KOPT-K1 (cell line): ENCODE results near the gene ZC3H12C.

Experiments
- H3K27ac ChIP-seq: fragments of 200-600 bp; sonication (generic); 2 replicates; pipeline ENCODE4 v1.5.1; 2016; ENCODE audit warnings: antibody characterized with exemption, mild to moderate bottlenecking, low read depth, low read length; ENCODE audit not compliant: poor library complexity, severe bottlenecking
- H3K36me3 ChIP-seq: fragments of 200-600 bp; sonication (generic); 2 replicates; pipeline ENCODE4 v1.5.1; 2017; ENCODE audit warnings: antibody characterized with exemption, mild to moderate bottlenecking, low read length, moderate library complexity; ENCODE audit not compliant: insufficient read depth
- H3K9me3 ChIP-seq: fragments of 200-600 bp; sonication (generic); 2 replicates; pipeline ENCODE4 v1.5.1; 2017; ENCODE audit warnings: antibody characterized with exemption, low read length, mild to moderate bottlenecking; ENCODE audit not compliant: insufficient read depth, poor library complexity, severe bottlenecking

The ZC3H12C gene

GRCh38 chr11:110106713-110107274, 13.6 kb downstream of the ZC3H12C start:
- H3K9me3 ChIP-seq, result no peaks in the 10 kb centered on the region
- no peaks in the 10 kb centered on the region for H3K36me3 ChIP-seq
- no peak overlapping the region for H3K27ac ChIP-seq

GRCh38 chr11:110110854-110111253, 17.7 kb downstream of the ZC3H12C start:
- Histone ChIP-seq H3K27ac (no peak overlapping the region), H3K9me3 (no peaks in the 10 kb centered on the region), H3K36me3 (no peaks in the 10 kb centered on the region)

- Histone ChIP-seq H3K27ac (no peak overlapping the region), H3K36me3 (no peaks in the 10 kb centered on the region), H3K9me3 (no peaks in the 10 kb centered on the region)
Observed at GRCh38 chr11:110112457-110112856, 19.3 kb downstream of the ZC3H12C start.

GRCh38 chr11:110113505-110113904, 20.3 kb downstream of the ZC3H12C start:
- H3K9me3 ChIP-seq, result no peaks in the 10 kb centered on the region
- H3K27ac ChIP-seq, result no peak overlapping the region
- H3K36me3 ChIP-seq, result no peaks in the 10 kb centered on the region

- no peaks in the 10 kb centered on the region for H3K36me3 ChIP-seq
- H3K27ac ChIP-seq, result no peak overlapping the region
- no peaks in the 10 kb centered on the region for H3K9me3 ChIP-seq
Observed at GRCh38 chr11:110113973-110114372, 20.8 kb downstream of the ZC3H12C start.

- no peak overlapping the region for H3K27ac ChIP-seq
- H3K36me3 ChIP-seq, result no peaks in the 10 kb centered on the region
- no peaks in the 10 kb centered on the region for H3K9me3 ChIP-seq
Observed at GRCh38 chr11:110119317-110119716, 26.1 kb downstream of the ZC3H12C start.

GRCh38 chr11:110121204-110121603, 28.0 kb downstream of the ZC3H12C start:
- no peaks in the 10 kb centered on the region for H3K9me3 ChIP-seq
- H3K36me3 ChIP-seq, result no peaks in the 10 kb centered on the region
- no peak overlapping the region for H3K27ac ChIP-seq

GRCh38 chr11:110123003-110123402, 29.8 kb downstream of the ZC3H12C start:
- Histone ChIP-seq H3K27ac (no peak overlapping the region), H3K36me3 (no peaks in the 10 kb centered on the region), H3K9me3 (no peaks in the 10 kb centered on the region)

- Histone ChIP-seq H3K9me3 (no peaks in the 10 kb centered on the region), H3K27ac (no peak overlapping the region), H3K36me3 (no peaks in the 10 kb centered on the region)
Observed at GRCh38 chr11:110124605-110125004, 31.4 kb downstream of the ZC3H12C start.

- H3K36me3 ChIP-seq, result no peaks in the 10 kb centered on the region
- no peaks in the 10 kb centered on the region for H3K9me3 ChIP-seq
- H3K27ac ChIP-seq, result no peak overlapping the region
Observed at GRCh38 chr11:110125632-110126031, 32.4 kb downstream of the ZC3H12C start.

- no peak overlapping the region for H3K27ac ChIP-seq
- no peaks in the 10 kb centered on the region for H3K9me3 ChIP-seq
Observed at GRCh38 chr11:110126936-110127335, 33.7 kb downstream of the ZC3H12C start.

GRCh38 chr11:110128161-110128560, 35.0 kb downstream of the ZC3H12C start:
- H3K9me3 ChIP-seq, result no peaks in the 10 kb centered on the region
- no peak overlapping the region for H3K27ac ChIP-seq

More at GRCh38 chr11:110126936-110127335, 33.7 kb downstream of the ZC3H12C start:
- no peaks in the 10 kb centered on the region for H3K36me3 ChIP-seq

GRCh38 chr11:110130642-110131238, 37.5 kb downstream of the ZC3H12C start:
- Histone ChIP-seq H3K27ac (no peak overlapping the region), H3K36me3 (no peaks in the 10 kb centered on the region), H3K9me3 (no peaks in the 10 kb centered on the region)

More at GRCh38 chr11:110128161-110128560, 35.0 kb downstream of the ZC3H12C start:
- no peaks in the 10 kb centered on the region for H3K36me3 ChIP-seq

- no peaks in the 10 kb centered on the region for H3K9me3 ChIP-seq
- H3K27ac ChIP-seq, result no peak overlapping the region
- no peaks in the 10 kb centered on the region for H3K36me3 ChIP-seq
Observed at GRCh38 chr11:110131386-110132123, 38.4 kb downstream of the ZC3H12C start.

GRCh38 chr11:110133160-110133559, 40.0 kb downstream of the ZC3H12C start:
- H3K36me3 ChIP-seq, result no peaks in the 10 kb centered on the region
- H3K27ac ChIP-seq, result no peak overlapping the region
- H3K9me3 ChIP-seq, result no peaks in the 10 kb centered on the region

- no peaks in the 10 kb centered on the region for H3K36me3 ChIP-seq
- H3K9me3 ChIP-seq, result no peaks in the 10 kb centered on the region
- H3K27ac ChIP-seq, result no peak overlapping the region
Observed at GRCh38 chr11:110134110-110134509, 40.9 kb downstream of the ZC3H12C start.
